Suppressor macrophage (primary cell): ENCODE results near the gene KLHL2.
A peak's percentile ranks its signal among the peaks of the same experiment; 100 is the strongest.
"Not testable (repeated sequence)": the region's sequence is repeated elsewhere in the genome, so short reads cannot be mapped to it uniquely, and the experiment has no call there.

ENCODE experiments used
- DNase-seq, 4 experiments: peaks; one replicate each; pipeline ENCODE4 v3.0.0-alpha.2; 2020 to 2022

KLHL2 gene

GRCh38 chr4:165234766-165235165 lies 27.4 kb downstream of the KLHL2 start:
- no peak for DNase-seq

GRCh38 chr4:165236852-165237251 lies 29.5 kb downstream of the KLHL2 start:
- DNase-seq, result not testable (repeated sequence)

GRCh38 chr4:165238041-165238640 lies 30.8 kb downstream of the KLHL2 start:
- peak in 3 of 4 experiments; percentile 7 to 33 (median 25) for DNase-seq

- not testable (repeated sequence) for DNase-seq
Measured at GRCh38 chr4:165240761-165241160, 33.4 kb downstream of the KLHL2 start.

- not testable (repeated sequence) for DNase-seq
Measured at GRCh38 chr4:165244148-165244547, 36.8 kb downstream of the KLHL2 start.

GRCh38 chr4:165244587-165245186 lies 37.3 kb downstream of the KLHL2 start:
- not testable (repeated sequence) for DNase-seq

GRCh38 chr4:165248102-165248501 lies 40.7 kb downstream of the KLHL2 start:
- DNase-seq, result peak in 3 of 4 experiments; percentile 24 to 51 (median 48)

- DNase-seq, result peak in 1 of 4 experiments; percentile 4
Measured at GRCh38 chr4:165248904-165249303, 41.5 kb downstream of the KLHL2 start.

- not testable (repeated sequence) for DNase-seq
Measured at GRCh38 chr4:165254771-165255170, 47.4 kb downstream of the KLHL2 start.

- DNase-seq, result peak; percentile 66 to 91 (median 81)
Measured at GRCh38 chr4:165255439-165255838, 48.1 kb downstream of the KLHL2 start.

- DNase-seq, result not testable (repeated sequence)
Measured at GRCh38 chr4:165256074-165256659, 48.8 kb downstream of the KLHL2 start.

GRCh38 chr4:165259776-165260175 lies 52.4 kb downstream of the KLHL2 start:
- not testable (repeated sequence) for DNase-seq

- not testable (repeated sequence) for DNase-seq
Measured at GRCh38 chr4:165262306-165262705, 54.9 kb downstream of the KLHL2 start.

GRCh38 chr4:165263466-165263865 lies 56.1 kb downstream of the KLHL2 start:
- peak in 3 of 4 experiments; percentile 18 to 45 (median 28) for DNase-seq

- not testable (repeated sequence) for DNase-seq
Measured at GRCh38 chr4:165269931-165270330, 62.6 kb downstream of the KLHL2 start.

- DNase-seq, result not testable (repeated sequence)
Measured at GRCh38 chr4:165273443-165273842, 66.1 kb downstream of the KLHL2 start.

GRCh38 chr4:165275357-165275756 lies 68.0 kb downstream of the KLHL2 start:
- peak in 1 of 4 experiments; percentile 20 for DNase-seq

GRCh38 chr4:165279531-165279930 lies 72.2 kb downstream of the KLHL2 start:
- DNase-seq, result not testable (repeated sequence)

GRCh38 chr4:165284697-165285096 lies 77.3 kb downstream of the KLHL2 start:
- not testable (repeated sequence) for DNase-seq

- DNase-seq, result peak in 2 of 4 experiments; percentile 18 to 30
Measured at GRCh38 chr4:165286619-165287340, 79.4 kb downstream of the KLHL2 start.

GRCh38 chr4:165288226-165288625 lies 80.9 kb downstream of the KLHL2 start:
- no peak for DNase-seq

GRCh38 chr4:165288639-165289422 lies 81.5 kb downstream of the KLHL2 start:
- DNase-seq, result peak; percentile 16 to 80 (median 44)
